HG02588 (cell line): ENCODE data around the gene FMO5.
"Not testable (repeated sequence)": the region's sequence is repeated elsewhere in the genome, so short reads cannot be mapped to it uniquely, and the experiment has no call there.

Experiments
- ATAC-seq: cut with Tn5 transposase; IDR thresholded peaks from one replicate; pipeline ENCODE4 v1.9.1; 2021; ENCODE audit warnings: mild to moderate bottlenecking, moderate library complexity; ENCODE audit not compliant: unreplicated experiment

The FMO5 gene

DNA sequence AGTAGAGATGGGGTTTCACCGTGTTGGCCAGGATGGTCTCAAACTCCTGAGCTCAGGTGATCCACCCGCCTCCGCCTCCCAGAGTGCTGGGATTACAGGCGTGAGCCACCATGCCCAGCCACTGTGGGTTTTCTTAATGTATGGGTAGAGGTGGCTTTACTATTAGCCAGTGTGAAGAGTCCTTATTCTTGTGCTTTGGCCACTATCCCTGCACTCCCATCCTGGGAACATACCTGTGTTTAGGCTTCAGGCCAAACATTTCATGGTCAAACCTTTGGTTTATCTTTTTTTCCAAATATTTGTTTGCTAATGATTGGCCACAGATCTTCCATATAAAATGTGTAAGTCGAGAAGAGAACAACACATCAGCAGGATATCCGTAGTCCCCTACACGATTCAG lies 16.5 kb downstream of the FMO5 start:
- ATAC-seq: no peak

DNA sequence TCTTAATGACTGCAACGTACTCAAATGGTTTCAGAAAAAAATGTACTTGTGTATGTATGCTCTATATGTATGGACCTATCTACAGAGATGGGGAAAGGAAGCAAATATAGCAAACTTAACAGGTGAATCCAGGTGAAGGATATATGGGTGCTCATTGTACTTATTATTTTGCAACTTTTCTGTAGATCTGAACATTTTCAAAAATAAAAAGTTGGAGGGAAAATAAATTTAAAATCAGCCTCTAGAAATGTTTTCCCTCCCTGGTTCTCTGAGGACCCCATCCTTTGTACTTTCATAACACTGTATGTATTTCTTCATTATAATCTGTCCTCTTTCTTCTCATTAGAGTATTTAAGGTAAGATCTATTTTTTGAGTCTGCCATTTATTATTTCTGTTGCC lies 17.9 kb downstream of the FMO5 start:
- no peak for ATAC-seq

GRCh38 chr1:147204080-147204479 lies 21.1 kb downstream of the FMO5 start:
- no peak for ATAC-seq

DNA sequence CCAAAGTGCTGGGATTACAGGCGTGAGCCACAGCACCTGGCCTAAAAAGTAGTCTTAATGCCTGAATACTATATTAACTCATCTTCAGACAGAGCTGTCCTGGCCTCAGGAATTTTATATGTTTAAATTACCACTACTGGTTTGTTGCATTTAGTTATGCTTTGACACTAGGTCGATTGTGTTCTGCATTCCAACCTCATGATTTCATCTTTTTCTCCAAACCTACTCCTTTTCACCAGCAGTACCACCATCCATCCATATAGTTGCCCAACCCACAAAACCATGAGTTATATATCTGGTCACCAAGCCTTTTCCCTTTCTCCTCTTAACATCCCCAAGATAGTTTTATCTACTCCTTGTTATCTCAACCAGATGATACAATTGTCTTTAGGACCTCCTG lies 22.6 kb downstream of the FMO5 start:
- no peak for ATAC-seq

GRCh38 chr1:147201786-147202185 lies 23.4 kb downstream of the FMO5 start:
- ATAC-seq: no peak

GRCh38 chr1:147201276-147201675 lies 23.9 kb downstream of the FMO5 start:
- ATAC-seq: no peak

DNA sequence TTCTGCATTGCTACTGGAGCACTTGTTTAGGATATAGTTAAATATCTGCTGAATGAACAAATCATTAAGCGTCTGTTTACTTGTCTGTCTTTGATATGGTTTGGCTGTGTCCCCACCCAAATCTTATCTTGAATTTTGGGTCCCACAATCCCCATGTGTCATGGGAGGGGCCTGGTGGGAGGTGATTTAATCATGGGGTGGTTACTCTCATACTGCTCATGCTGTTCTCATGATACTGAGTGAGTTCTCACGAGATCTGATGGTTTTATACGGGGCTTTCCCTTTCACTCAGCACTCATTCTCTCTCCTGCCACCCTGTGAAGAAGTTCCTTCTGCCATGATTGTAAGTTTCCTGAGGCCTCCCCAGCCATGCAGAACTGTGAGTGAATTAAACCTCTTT lies 27.8 kb downstream of the FMO5 start:
- not testable (repeated sequence) for ATAC-seq

DNA sequence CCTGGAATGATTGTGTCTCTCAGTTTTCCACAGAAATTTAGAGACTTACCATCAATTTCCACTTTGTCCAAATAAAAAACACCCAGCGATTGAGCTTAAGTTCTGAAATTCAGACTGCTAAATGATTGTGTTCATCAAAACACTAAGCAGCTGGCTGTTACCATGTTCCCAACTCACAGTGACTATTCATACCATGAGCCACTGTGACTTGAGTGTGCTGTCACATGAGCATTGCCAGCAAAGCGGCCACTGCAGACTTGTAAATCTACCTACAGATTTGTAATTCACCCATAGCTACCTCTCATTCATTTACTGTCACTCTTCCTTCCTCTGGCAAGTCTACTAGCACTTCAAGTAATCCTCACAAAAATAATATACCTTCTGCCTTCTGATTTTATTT lies 35.6 kb downstream of the FMO5 start:
- no peak for ATAC-seq

DNA sequence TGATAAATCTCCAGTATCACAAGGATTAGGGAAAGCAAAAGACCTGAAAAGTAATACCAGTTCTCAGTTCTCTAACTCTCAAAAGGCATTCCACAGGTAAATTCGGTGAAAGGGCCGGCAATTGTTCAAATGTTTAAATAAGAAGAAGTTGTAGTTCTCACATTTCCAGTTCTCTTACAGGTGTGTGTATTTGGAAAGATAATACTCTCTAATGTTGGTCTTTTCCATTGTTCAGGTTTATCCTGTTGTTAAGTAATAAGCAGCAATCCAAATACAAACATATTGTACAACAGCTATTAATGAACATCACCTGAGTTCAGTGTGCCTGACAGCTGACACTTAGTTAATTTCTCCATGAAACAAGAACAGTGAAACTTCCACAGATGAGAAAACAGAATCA lies 39.7 kb downstream of the FMO5 start:
- no peak for ATAC-seq

DNA sequence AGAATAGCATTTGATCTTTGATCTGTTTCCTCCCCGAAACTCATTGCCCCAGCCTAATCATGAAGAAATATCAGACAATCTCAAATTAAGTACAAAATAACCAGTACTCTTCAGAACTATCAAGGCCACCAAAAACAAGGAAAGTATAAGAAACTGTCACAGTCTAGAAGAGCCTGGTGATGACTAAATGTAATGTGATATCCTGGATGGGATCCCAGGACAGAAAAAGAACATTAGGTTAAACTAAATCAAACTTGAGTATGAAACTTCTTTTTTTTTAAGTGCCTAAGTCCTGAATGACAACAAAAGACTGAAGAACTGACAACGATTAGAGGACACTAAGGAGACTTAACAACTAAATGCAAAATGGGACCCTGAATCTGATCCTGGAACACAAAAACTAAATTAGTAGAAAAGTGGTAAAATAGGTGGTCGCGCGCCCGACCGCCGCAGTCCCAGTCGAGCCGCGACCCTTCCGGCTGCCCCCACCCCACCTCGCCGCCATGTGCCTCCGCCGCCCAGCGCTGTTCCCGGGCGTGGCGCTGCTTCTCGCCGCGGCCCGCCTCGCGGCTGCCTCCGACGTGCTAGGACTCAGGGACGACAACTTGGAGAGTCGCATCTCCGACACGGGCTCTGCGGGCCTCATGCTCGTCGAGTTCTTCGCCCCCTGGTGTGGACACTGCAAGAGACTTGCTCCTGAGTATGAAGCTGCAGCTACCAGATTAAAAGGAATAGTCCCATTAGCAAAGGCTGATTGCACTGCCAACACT lies 47.3 kb downstream of the FMO5 start:
- ATAC-seq: no peak

DNA sequence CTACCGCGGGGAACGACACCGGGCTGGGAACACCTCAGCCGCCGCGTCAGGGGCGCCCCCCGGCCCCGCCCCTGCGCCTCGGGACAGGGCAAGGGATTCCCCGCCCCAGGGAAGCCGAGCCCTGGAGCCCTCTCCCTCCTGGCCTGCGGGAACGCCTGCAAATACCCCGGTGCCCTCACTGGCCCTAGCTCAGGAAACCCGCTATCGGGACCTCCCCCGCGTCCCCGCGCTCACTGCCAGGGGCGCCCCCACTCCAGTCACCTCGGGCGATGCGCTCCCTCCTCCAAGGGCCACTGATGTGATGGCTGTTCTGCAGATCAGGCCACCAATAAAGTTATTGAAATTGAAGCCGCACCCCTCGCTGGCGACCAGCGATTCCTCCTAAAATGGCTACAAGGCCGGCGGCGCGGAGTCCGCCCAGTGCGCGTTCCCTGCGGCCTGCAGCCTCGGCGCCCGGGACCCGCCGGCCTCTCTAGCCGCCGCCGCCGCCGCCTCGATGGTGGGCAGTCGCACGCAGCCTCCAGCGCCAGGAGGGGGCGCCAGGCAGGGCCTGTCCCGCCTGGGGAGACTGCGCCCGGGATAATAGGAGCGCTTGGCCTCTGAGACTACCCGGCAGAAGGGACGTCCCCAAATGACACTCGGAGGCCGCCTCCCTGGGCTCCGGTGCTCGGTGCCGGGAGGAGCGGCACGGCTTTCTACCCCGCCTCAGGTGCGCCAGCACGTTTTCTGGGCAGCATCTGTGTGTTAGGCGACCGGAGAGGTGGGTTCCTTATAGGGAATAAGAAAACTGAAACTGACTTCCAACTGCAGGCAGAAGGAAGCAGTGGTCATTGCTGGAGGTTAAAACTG lies 52.7 kb downstream of the FMO5 start, which contains the start of gene PRKAB2:
Gene PRKAB2, minus strand, starts transcription at position 303 of the 849 bp plus-strand sequence. CDS start 326 bp downstream, outside the sequence.
- ATAC-seq: peak; percentile 90

DNA sequence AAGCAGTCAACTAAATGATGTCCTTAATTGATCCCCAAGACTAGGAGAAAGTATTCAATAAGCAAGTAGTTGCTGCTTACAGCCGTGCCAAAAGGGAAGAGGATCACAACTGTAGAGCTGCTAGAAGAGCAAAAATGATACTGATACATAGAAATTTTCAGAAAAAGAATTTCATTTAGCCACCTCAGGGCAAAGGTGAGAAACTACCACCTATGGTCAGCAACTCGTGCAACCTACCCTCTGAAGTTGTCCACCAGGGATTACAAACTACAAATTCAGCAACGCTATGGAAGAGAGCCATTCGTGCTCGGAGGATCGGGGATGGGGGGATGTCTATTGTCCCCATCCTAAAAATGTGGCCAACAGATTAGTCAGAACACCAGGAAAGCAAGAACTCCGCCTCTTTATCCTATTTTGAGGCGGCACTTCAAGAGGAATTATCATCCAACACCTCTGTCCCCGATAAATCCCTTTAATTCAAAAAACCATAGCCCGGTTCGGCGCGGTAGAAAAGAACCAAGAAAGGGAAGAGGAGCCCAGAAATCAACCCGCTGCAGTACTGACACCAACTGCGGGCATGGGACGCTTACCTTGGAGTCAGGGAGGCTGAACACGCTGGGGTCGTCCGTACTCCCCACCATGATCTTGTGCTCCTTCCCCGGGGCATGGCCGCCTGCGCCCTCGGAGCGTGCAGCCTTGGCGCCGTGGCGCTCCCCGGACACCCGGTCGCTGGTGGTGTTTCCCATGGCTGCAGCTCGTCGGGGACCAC lies 53.6 kb downstream of the FMO5 start:
- no peak for ATAC-seq

- no peak for ATAC-seq
These were observed 55.1 kb downstream of the FMO5 start for GRCh38 chr1:147169840-147170674.

- ATAC-seq: no peak
These were observed 56.0 kb downstream of the FMO5 start for GRCh38 chr1:147169171-147169570.

DNA sequence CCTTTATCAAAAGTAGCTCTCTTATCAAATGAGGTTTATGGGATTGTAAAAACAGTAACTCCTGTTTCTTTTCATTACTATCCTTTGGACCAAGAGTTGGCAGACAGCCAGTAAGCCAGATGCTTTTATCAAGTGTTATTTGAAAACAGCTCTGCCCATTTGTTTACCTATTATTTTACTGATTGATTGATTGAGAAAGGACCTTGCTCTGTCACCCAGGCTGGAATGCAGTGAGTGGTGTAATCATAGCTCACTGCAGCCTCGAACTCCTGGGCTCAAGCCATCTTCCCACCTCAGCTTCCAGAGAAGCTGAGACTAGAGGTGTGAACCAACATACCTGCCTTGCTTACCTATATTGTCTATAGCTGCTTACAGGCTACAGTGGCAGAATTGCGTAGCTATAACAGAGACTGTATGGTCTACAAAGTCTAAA lies 56.5 kb downstream of the FMO5 start:
- no peak for ATAC-seq

DNA sequence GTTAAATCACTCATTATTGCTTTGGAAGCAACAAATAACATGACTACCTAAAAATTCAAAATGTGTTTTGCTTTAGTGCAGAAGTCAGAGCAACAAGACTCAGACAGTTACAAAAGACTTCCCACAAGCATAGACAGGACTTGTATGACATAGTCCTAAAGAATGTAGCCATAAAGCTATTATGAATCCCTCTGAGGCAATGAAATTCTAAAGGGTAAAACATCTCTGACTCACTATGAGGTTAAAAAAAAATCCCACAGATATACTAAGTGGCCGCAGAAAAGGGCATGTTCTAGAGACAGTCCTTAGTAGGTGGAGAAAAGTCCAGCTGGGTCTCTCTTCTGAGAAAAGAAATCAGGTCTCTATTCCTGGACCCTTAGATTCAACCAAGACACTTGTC lies 57.8 kb downstream of the FMO5 start:
- no peak for ATAC-seq

GRCh38 chr1:147163019-147163418 lies 62.1 kb downstream of the FMO5 start:
- ATAC-seq: no peak

DNA sequence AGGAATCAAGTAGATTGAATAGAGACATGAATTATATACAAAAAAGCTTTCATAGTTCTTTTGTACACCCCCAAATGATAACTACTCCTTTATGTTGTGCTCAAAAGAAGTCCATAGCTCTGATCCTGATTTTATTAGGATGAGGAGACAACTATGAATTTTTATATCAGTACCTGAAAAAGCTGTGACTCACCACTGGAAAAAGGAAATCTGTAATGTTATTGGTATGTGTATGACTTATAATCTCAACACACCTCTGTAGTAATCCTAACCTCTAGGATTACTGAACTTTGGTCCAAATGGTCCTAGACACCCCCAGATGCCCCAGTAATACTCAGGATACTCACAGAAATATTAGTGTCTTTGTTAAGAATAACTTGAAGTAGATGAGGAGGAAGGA lies 63.0 kb downstream of the FMO5 start:
- ATAC-seq: no peak

GRCh38 chr1:147157116-147157515 lies 68.0 kb downstream of the FMO5 start:
- ATAC-seq: not testable (repeated sequence)

GRCh38 chr1:147156642-147157041 lies 68.5 kb downstream of the FMO5 start:
- ATAC-seq: no peak
